GM18868 (cell line): Measurements from ENCODE around the gene OSBPL1A.

Experiments
- ATAC-seq: cut with Tn5 transposase; IDR thresholded peaks from one replicate; pipeline ENCODE4 v1.9.1; 2021; ENCODE audit warnings: mild to moderate bottlenecking, moderate library complexity; ENCODE audit not compliant: unreplicated experiment

The OSBPL1A gene

DNA sequence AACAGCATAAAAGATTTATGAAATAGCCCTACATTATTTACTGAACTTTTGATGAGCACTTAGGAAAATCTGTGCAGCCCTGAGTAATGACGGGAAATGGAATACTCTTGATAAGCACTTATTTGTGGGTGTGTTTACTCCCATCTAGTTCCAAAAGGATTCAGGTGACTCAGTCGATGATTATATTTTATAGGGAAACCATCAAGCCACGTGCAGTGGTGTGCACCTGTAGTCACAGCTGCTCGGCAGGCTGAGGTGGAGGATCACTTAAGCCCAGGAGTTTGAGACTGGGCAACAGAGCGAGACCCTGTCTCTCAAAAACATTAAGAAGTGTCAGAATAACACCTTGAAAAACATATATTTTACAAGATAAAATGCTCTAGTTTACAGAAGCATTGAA is 166.9 kb downstream of the OSBPL1A start:
- ATAC-seq: no peak

DNA sequence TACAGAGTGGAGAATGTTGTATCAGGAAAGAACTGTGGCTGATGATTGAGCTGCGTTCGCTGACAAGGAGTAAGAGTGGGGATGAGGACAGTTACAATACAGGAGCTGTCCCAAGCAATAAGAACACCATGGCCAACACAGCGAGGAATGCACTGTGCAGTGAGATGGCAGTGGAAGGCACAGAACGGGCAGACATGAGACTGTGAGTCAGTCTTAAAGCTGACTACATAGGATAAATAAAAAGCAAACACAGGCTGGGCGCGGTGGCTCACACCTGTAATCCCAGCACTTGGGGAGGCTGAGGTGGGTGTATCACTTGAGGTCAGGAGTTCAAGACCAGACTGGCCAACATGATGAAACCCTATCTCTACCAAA is 169.0 kb downstream of the OSBPL1A start:
- no peak for ATAC-seq

DNA sequence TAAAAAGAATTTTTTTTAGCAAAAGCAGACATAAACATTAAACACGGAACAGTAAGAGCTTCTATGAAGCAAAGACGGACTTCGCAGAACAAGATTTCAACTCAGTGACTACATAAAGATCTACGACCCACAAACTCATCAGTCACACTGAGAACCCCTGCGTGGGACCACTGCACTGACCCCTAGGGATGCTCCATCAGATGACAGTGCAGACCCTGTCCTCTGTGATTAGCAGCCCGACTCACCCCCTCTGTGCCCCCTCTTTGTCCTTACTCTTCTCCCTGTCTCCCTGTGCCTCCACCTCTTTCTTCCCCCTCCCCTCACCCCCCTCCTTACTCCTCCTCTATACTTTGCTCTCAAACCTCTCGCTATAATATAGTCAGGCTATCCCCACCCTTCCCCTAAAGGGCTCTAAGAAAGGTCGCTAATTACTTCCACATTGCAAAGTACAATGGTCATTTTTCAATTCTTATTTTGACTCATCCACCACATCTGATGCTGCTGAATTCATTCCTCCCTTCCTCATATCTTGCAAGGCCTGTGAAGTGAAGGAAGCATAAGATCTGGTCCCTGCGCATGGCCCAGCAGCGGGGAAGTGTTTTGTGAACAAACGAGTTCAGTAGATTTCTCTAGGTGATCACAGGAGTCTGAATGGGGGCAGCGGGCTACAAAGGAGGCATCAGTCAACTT is 169.5 kb downstream of the OSBPL1A start:
- no peak for ATAC-seq

DNA sequence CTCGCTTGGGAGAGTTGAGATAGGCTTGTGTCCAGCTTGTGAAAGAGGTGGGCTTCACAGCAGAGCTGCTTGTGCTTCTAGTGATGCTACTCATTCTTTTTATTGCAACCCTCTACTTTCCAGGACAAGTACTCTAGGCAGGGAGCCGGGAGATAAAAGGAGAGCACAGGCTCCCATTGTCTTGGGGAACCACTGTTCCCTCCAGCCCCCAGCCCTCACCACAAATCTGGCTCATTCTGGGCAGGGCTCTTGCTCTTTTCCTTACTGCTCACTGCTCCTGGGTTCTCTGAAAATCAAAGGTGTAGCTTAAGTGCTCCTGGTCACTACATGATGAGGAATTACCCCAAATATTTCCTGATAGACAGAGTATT is 177.3 kb downstream of the OSBPL1A start:
- ATAC-seq: no peak

DNA sequence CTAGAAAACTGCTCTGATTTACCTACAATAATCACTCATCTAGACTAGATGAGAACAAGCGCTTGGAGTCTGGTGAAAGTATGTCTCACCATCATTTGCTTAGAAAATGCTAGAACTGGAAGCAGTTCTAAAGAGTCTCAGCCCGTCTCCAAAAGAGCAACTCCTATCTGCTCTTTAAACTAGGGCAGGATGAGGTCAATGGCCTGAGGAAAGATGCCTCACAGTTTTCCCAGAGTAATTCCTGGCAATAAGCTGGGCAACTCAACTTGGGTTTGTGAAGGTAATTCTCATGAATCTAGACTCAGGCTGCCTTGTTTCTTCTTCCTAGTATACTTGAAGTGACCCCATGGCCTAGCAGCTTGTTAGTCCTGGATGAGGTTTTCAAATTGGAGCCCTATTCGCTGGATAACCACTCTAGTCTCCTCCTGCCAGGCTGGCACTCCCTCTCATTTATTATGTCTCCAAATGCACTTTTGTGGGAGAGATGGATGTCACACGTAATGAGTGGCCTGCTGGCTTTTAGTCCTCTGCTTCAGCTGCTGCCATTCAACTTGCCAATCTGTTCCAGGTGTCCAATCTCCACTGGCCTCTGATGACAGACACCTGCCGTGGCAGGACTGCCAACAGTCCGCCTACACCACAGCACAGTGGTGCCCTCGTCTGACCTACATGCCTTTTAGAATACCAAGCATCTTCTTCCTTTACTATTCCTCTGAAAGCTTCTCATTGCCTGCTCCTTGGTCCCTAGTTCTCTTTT is 177.9 kb downstream of the OSBPL1A start:
- ATAC-seq: no peak

DNA sequence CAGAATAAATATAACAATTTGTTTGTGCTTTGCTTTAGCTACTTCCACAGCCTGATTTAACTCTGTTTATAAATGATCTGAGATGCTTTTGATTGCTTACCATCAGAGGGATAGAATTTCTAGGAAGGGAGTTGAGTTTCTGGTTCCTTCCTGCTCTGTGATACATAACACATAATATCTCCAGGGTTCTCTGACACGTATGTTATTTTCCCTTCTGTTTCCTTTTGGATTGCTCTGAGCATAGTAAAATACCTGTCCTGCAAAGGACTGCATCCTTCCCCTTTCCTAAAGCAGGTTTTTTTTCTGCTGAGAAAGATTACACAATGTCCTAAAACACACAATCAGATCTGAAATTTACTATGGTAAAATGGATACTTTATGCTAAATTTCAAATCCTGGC is 182.7 kb downstream of the OSBPL1A start:
- ATAC-seq: no peak

DNA sequence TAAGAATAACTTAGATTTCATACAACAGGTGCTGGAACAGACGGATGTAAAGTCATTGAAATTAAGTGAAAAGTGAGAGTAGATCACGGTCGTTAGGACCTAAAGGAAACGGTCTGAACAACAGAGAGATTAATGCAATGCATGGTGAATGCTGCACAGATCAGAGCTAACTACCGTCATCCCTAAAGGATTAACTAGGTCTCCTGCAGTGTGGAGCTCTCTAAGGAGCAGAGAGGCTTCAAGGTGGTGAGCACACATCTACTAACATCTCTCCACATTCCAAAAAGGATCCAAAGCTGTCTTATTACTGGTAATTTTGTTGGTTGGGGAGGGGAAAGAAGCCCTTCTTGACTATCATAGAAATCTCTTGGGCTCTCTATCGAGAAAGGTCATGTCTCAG is 183.5 kb downstream of the OSBPL1A start:
- no peak for ATAC-seq

DNA sequence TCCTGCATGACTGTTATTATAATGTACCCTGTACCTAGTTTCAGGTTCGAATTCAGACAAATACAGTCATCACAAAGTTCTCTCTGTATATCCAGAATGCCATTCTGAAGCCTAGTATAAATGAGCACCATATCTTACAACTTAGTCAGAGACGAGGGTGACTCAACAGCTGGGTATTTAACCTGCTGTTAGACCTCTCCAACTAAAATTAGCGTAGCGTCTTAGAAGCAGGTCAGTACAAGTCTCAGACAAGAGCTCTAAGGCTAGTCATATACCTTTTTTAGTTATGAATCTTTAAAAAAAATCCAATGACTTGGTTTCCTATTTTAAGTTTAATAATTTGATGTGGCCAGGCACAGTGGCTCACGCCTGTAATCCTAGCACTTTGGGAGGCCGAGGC is 184.7 kb downstream of the OSBPL1A start:
- no peak for ATAC-seq

DNA sequence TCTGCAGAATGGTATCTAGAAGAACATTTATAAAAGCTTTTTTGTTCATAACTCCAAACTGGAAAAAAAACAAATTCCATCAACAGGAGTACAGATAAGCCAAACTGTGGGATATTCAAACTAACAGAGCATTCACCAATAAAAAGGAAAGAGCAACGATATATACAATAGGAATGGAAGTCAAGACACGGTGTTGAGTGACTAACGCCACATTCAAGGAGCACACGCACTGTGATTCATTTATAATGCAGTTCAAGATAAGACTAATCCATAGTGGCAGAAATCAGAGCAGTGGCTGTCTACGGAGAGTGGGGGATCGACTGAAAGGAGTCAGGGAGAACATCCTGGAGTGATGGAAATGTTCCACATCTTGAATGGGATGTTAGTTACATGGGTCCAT is 188.1 kb downstream of the OSBPL1A start:
- ATAC-seq: no peak

DNA sequence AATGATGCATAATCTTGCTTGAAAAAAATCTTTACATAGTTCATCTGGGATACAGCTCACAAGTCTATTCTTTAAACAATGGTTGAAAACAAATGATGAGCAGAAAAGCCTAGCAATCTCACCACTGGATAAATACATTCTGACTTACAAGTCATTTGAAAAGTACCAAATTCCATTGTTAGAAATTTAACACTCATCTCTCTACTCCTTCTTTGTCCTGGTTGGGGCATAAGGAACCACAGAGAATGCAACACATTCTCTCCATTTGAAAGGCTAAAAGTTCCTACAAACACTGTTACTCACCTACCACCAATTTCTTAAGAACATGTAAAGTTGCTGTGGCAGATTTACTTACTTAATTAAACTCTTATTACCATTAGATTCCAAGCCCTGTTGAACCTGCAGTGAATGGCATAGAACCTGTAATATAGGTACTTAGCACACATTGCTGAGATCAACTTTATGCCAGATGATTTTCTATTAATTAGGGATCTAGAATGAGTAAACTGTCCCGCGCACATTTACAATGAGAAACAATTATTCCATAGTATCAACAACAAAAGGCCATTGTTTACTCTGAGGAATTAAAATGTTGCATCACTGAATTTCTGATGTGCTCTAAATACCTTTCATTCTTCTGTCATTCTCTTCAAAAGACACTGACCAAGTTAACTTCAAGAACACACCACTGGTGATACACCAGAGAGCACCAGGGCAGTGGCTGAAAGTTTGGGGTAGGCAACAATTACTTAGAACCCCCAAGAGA is 189.2 kb downstream of the OSBPL1A start:
- no peak for ATAC-seq

DNA sequence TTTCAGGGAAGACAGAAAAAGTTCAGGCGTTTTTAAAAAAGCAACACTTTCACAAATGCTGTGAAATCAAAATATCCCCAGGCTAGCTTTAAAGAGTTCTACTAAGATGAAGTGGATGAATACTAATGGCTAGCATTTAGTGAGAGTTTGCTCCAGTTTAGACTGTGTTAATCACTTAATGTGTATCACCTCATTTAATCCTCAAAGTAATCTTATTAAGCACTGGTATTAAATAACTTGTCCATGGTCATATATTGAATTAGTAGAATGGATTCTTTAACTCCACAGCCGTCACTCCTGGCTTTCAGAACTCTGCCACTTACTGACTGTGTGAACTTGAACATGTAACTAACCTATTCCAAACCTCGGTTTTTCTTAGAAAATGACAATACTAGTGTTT is 192.7 kb downstream of the OSBPL1A start:
- ATAC-seq: no peak

DNA sequence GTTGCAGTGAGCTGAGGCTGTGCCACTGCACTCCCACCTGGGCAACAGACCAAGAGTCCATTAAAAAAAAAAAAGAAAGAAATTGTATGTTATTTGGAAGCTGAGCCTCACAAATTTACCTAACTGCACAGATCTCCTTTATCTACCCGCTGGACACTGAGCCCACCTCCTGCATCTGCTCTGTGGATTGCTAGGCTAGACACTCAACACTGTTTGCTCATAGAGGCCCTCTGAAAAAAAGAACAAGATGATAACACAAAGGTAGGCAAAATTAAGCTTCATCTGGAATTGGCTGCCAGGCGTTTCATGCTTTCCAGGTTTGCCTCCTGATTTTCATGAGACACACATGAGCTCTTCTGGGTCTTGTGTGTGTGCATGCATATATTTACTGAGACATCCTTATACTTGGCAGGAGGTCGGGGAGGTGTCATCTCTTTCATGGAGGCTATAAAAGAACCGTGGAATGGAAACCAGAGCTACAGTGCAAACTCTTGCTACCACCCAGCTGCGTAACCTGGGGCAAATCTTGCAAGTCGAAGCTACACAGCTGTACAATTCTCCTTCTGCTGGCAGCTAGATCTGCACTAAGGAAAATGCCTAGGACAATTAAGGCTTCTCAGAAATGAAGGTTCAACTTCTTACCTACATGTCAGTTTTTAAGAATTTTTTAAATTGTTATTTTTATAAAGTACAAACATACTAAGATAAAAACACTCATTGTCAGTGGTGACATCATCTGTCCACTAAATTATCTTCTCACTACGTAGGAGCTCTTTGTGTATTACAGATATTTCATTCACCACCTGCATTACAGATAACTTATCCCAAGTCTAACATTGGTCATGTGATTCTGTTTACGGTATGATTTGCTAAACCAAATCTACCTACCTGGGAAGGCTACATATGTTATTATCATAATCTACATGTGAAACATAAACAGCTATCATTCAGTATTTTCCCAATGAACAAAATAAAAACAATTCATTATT is 195.6 kb downstream of the OSBPL1A start:
- no peak for ATAC-seq

DNA sequence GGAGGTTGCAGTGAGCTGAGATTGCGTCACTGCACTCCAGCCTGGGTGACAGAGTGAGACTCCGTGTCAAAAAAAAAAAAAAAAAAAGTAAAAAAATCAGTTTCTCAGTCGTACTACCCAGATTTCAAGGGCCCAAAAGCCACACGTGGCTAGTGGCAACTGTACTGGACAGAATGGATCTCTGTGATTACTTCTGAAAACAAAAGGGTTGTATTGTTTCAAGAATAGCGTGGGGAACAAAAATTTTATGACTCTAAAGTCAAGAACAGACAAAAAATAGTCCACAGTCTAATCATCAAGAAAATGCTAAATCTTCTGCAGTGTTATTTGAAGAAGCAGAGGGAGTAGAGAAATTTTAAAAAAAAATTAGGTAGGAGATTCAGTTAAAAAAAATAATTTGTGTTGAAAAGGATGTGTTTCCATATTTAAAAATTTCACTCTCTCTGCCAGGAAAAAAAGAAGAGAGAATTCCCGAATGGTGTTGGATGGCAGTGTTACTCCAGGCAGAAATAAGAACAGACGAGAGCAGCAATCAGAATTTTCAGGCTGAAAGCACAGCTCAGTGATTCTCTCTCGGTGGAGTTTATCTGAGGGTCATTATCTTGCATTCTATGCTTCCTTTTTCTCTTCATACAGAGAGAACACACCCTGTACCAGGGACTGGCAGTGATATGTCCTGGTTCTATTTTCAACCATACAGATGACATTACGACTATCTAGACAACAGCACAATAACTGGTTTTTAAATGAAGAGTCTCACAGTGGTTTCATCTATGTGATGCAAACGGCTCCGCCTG is 196.9 kb downstream of the OSBPL1A start:
- no peak for ATAC-seq

DNA sequence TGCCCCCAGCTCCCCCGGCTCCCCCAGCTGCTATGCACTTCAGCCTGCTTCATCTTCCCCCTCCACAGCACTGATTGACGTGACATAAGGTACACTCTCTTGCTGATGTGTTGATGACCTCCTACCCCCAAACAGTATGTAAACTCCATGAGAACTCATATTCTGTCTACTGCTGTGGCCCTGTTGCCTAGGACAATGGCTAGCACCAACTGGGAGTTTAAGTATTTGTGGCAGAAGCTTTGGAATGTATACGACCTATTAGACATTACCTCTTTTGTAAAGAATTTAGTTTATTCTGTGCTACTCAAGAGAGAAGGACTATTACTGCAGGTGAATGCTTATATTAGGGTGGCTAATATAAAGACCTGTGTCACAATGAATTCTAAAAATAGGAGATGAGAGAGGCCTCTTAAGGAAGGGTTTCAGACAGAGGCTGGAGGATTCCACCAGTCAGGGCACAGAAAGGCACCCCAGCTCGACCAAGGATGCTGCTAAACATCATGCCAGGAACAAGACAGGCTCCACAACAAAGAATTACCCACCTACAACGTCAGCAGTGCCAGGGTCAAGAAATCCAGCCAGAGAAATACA is 198.2 kb downstream of the OSBPL1A start:
- ATAC-seq: no peak

DNA sequence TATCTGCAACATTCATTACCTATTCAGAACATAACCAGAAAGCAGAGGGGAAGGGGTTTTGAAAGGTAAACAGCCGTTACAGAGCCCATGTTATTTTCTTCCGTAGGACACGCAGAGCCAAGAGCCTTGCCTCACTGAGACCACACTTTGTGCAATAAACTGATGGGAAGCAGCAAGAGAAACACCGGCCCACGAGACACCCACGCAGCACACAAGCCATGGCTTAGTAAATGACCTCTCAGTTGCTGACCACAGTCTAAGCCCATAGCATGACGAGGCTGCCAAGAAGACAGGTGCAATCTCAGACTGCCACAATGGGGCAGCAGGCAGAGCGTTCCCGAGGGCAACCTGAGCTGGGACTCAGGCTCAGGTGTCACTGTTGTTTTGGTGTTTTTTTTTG is 199.2 kb downstream of the OSBPL1A start:
- ATAC-seq: no peak

DNA sequence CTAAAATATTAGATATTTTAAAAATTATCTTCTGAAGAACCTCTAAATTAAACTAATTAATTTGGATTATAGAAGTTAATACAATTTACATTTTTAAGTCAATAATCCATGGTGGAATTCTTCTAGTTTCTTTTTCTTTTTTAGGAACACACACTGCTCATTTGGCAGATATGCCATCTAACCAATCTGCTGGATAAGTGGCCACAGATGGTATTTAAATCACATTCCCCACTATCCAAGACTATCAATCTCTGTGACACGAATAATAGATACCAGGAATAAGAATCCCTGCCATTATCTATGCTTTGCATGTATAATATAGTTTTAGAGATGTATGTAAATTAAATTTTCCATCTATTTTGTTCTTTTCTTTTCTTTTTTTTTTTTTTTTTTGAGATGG is 200.2 kb downstream of the OSBPL1A start:
- no peak for ATAC-seq

DNA sequence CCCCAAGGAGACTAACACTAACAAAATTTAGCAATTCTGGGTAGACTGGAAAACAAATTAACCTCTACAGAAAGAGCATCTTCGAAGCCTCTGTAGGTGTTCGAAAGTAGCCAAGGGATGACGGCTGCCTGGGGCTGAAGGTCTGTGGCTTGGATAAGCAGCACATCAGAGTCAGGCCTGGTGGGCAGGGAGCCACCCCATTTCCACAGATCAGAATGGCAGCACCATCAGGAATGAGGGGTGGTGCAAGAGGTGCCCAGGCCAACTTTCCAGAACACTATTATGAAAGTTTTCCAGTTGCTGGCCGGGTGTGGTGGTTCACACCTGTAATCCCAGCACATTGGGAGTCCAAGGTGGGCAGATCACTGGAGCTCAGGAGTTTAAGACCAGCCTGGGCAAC is 200.9 kb downstream of the OSBPL1A start:
- no peak for ATAC-seq

DNA sequence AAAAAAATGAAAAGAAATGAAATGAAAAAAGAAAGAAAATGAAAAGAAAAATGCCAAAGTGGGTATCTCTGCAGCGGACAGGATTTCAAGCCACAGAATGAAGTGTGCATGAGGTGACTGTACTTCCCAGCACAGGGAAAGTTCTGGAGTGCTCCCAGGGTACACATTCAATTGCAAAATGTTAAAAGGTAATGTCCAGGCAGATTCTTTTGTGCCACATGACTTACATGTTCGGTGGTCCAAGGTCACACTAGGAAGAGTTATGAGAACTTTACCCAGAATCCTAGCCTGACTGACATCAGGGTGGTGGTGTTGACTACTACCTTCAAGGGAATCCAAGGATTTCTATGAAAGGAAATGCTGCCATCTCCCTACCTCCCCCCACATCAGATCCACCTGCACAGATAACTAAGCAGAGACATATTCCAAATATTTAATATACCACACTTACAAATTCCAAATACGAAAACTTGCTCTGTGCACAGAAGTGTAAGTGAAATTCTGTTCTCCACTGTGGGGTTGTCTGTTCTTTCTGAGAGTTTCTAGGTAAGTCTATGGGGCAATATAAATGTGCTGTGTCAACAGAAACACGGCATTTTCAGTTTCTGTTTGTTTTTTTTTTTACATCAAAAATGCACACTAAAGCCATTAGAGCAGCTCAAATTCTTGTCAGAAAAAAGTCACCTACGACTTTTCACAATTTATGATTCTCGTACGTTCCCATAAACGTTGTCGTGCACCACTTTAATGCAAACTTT is 202.1 kb downstream of the OSBPL1A start:
- ATAC-seq: no peak

DNA sequence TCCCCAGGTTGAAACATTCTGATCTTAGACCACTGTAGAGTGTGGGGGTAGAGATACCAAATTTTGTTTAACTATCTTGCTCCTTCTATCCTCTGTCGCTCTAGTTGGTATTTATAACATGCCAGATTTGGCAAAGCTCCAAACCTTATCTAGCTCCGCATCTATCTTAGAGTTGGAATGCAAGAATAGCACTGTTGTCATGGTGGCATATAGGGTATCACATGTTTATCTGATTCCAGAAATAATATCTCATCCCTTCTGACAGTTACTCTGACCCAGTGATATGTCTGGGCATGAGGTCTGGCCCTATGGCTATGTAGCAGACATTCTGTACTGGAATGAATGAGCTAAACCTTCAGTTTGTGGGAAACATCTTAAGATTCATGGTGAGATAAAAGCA is 207.0 kb downstream of the OSBPL1A start:
- ATAC-seq: no peak
